DND-41 (cell line): ENCODE data around the gene ERCC4.

Experiments used
- ATAC-seq: fragments of 200-7000 bp; cut with Tn5 transposase; 3 replicates; pipeline ENCODE4 v1.9.1; 2021; ENCODE audit warnings: low read depth; ENCODE audit not compliant: insufficient read depth
- DNase-seq: peaks from one replicate; pipeline ENCODE4 v3.0.0-alpha.2; 2020
- H2AFZ ChIP-seq: 2 replicates; pipeline ENCODE4 v1.6.0; 2012; ENCODE audit warnings: low read depth, low read length
- H3K27ac ChIP-seq: 2 replicates; pipeline ENCODE4 v1.5.1; 2012; ENCODE audit warnings: low read length, inconsistent platforms
- H3K27me3 ChIP-seq: fragments of 200-600 bp; sonication (generic); 2 replicates; pipeline ENCODE4 v1.6.0; 2012; ENCODE audit warnings: low read length, mild to moderate bottlenecking, inconsistent platforms; ENCODE audit not compliant: insufficient read depth, poor library complexity
- H3K36me3 ChIP-seq: 2 replicates; pipeline ENCODE4 v1.5.1; 2012; ENCODE audit warnings: low read length, inconsistent platforms; ENCODE audit not compliant: insufficient read depth
- H3K4me1 ChIP-seq: 2 replicates; pipeline ENCODE4 v1.5.1; 2012; ENCODE audit warnings: mild to moderate bottlenecking, low read length; ENCODE audit not compliant: insufficient read depth
- H3K4me2 ChIP-seq: 2 replicates; pipeline ENCODE4 v1.6.0; 2012; ENCODE audit warnings: mild to moderate bottlenecking, moderate library complexity, low read length, inconsistent platforms; ENCODE audit not compliant: insufficient read depth
- H3K4me3 ChIP-seq, 2 experiments: fragments of 200-600 bp in 1 of 2; shearing (Covaris generic) in 1 of 2; 2 replicates each; pipeline ENCODE4 v1.5.1; 2012 to 2016; ENCODE audit warnings: inconsistent platforms in 2 of 2, low read length in 2 of 2, mild to moderate bottlenecking in 2 of 2, low read depth in 1 of 2, moderate library complexity in 1 of 2
- H3K79me2 ChIP-seq: 2 replicates; pipeline ENCODE4 v1.6.0; 2012; ENCODE audit warnings: low read length, inconsistent platforms; ENCODE audit not compliant: insufficient read depth
- H3K9ac ChIP-seq: 2 replicates; pipeline ENCODE4 v1.6.0; 2012; ENCODE audit warnings: low read depth, mild to moderate bottlenecking, inconsistent platforms, low read length, moderate library complexity
- H3K9me3 ChIP-seq: 2 replicates; pipeline ENCODE4 v1.5.1; 2012; ENCODE audit warnings: low read length, moderate library complexity, mild to moderate bottlenecking, inconsistent platforms; ENCODE audit not compliant: insufficient read depth, severe bottlenecking
- H4K20me1 ChIP-seq: 2 replicates; pipeline ENCODE4 v1.6.0; 2012; ENCODE audit warnings: low read length; ENCODE audit not compliant: insufficient read depth
- CTCF ChIP-seq: IDR thresholded peaks from 2 replicates; pipeline ENCODE4 v1.5.1; 2012; ENCODE audit warnings: borderline replicate concordance, low read length, moderate library complexity, mild to moderate bottlenecking; ENCODE audit not compliant: poor library complexity, severe bottlenecking; ENCODE audit errors: extremely low read depth
- EZH2 ChIP-seq: IDR thresholded peaks from 3 replicates; pipeline ENCODE4 v1.6.1; 2012; ENCODE audit warnings: borderline replicate concordance, low read depth, mild to moderate bottlenecking, moderate library complexity, low read length, inconsistent platforms; ENCODE audit not compliant: severe bottlenecking

ERCC4 gene

DNA sequence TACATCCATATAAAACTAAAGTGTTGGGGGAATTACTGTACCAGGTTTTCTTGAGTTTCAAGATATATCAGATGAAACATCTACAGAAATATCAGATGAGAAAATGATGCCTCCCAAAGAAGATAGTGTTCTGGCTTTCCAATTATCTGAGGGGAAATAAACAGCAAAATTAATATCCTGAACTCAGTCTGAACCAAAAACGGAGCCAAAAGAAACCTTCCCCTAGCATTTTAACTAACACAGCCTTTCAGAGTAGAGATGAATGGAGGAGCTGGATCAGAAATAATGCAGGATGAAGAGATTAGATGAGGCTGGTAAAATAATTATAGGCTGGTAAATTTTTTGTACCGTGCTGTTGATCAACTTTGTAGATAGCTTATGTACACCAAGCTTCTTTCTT lies 16.2 kb downstream of the ERCC4 start:
- Histone ChIP-seq H2AFZ (no peak overlapping the region), H3K4me1 (no peaks in the 10 kb centered on the region), H4K20me1 (no peaks in the 10 kb centered on the region), H3K9me3 (no peaks in the 10 kb centered on the region), H3K79me2 (no peaks in the 10 kb centered on the region), H3K4me3 (no peak overlapping the region), H3K27ac (no peak overlapping the region), H3K36me3 (peaks cover 30% of the 10 kb centered on the region), H3K27me3 (no peaks in the 10 kb centered on the region), H3K4me2 (no peak overlapping the region), H3K9ac (no peak overlapping the region)
- TF ChIP-seq EZH2: no peak
- no peak for TF ChIP-seq CTCF
- no peak for DNase-seq
- no peak for ATAC-seq

- Histone ChIP-seq H2AFZ (no peak overlapping the region), H3K4me2 (no peak overlapping the region)
Measured at GRCh38 chr16:13936596-13937081, 16.7 kb downstream of the ERCC4 start.

GRCh38 chr16:13937411-13937810 lies 17.5 kb downstream of the ERCC4 start:
- ATAC-seq: no peak
- no peak for DNase-seq
- no peaks in the 10 kb centered on the region for H3K27me3 ChIP-seq
- no peak overlapping the region for H3K4me2 ChIP-seq
- H3K4me1 ChIP-seq: no peaks in the 10 kb centered on the region
- H3K9ac ChIP-seq: no peak overlapping the region
- TF ChIP-seq EZH2 (no peak), CTCF (no peak)
- H4K20me1 ChIP-seq: no peaks in the 10 kb centered on the region
- no peak overlapping the region for H3K27ac ChIP-seq
- no peak overlapping the region for H3K4me3 ChIP-seq
- H3K36me3 ChIP-seq: peaks cover 25% of the 10 kb centered on the region
- H3K9me3 ChIP-seq: no peaks in the 10 kb centered on the region
- no peaks in the 10 kb centered on the region for H3K79me2 ChIP-seq
- no peak overlapping the region for H2AFZ ChIP-seq

More at GRCh38 chr16:13936596-13937081, 16.7 kb downstream of the ERCC4 start:
- Histone ChIP-seq H3K36me3 (peaks cover 28% of the 10 kb centered on the region), H3K4me1 (no peaks in the 10 kb centered on the region), H4K20me1 (no peaks in the 10 kb centered on the region), H3K9me3 (no peaks in the 10 kb centered on the region), H3K27me3 (no peaks in the 10 kb centered on the region), H3K4me3 (no peak overlapping the region), H3K27ac (no peak overlapping the region), H3K79me2 (no peaks in the 10 kb centered on the region), H3K9ac (no peak overlapping the region)
- ATAC-seq: no peak
- TF ChIP-seq EZH2: no peak
- TF ChIP-seq CTCF: no peak
- DNase-seq: no peak

GRCh38 chr16:13938480-13938879 lies 18.5 kb downstream of the ERCC4 start:
- no peak for DNase-seq
- Histone ChIP-seq H3K36me3 (peaks cover 25% of the 10 kb centered on the region), H3K79me2 (no peaks in the 10 kb centered on the region), H4K20me1 (no peaks in the 10 kb centered on the region), H3K4me1 (no peaks in the 10 kb centered on the region), H3K9ac (no peak overlapping the region), H3K4me3 (no peak overlapping the region), H2AFZ (no peak overlapping the region), H3K9me3 (no peaks in the 10 kb centered on the region), H3K4me2 (no peak overlapping the region), H3K27ac (no peak overlapping the region), H3K27me3 (no peaks in the 10 kb centered on the region)
- TF ChIP-seq CTCF (no peak), EZH2 (no peak)
- ATAC-seq: no peak
